Esophagus (tissue), 2 donors: ENCODE measurements around the gene HS3ST4. TPM values are rescaled to one million over a fixed set of nuclear protein-coding genes. Genes with fewer than 3 reads are reported as not detected.
"Not testable (repeated sequence)": the region's sequence is repeated elsewhere in the genome, so short reads cannot be mapped to it uniquely, and the experiment has no call there.

Experiments used
- H3K27ac ChIP-seq, 2 donors: one replicate each; pipeline ENCODE4 v1.5.1; 2013; ENCODE audit warnings: low read depth in 2 of 2, mild to moderate bottlenecking in 2 of 2, inconsistent platforms in 1 of 2, low read length in 1 of 2, moderate library complexity in 1 of 2
- H3K27me3 ChIP-seq, 2 donors: one replicate each; pipeline ENCODE4 v1.6.1; 2013; ENCODE audit warnings: low read length in 2 of 2, control low read depth in 1 of 2, mild to moderate bottlenecking in 1 of 2; ENCODE audit not compliant: insufficient read depth in 2 of 2, control insufficient read depth in 1 of 2
- H3K36me3 ChIP-seq, 2 donors: one replicate each; pipeline ENCODE4 v1.6.1; 2013; ENCODE audit warnings: low read length in 1 of 2; ENCODE audit not compliant: control insufficient read depth in 2 of 2, insufficient read depth in 2 of 2
- H3K4me1 ChIP-seq, 2 donors: one replicate each; pipeline ENCODE4 v1.6.1; 2013; ENCODE audit warnings: low read length in 1 of 2; ENCODE audit not compliant: control insufficient read depth in 2 of 2, insufficient read depth in 2 of 2
- H3K4me3 ChIP-seq, 2 donors: one replicate each; pipeline ENCODE4 v1.5.1; 2013; ENCODE audit warnings: low read length in 2 of 2, mild to moderate bottlenecking in 2 of 2, low read depth in 1 of 2, moderate library complexity in 1 of 2
- H3K9me3 ChIP-seq, 2 donors: one replicate each; pipeline ENCODE4 v1.6.1; 2013; ENCODE audit warnings: mild to moderate bottlenecking in 2 of 2, low read depth in 1 of 2, low read length in 1 of 2, moderate library complexity in 1 of 2; ENCODE audit not compliant: control insufficient read depth in 2 of 2, insufficient read depth in 1 of 2
- WGBS, 2 donors: extraction: QIAGEN DNeasy Blood & Tissue Kit; methylation state at CpG; one replicate each; pipeline ENCODE4 v1.1.7; 2013; 5-methylcytosine and 5-hydroxymethylcytosine counted together
- polyA plus RNA-seq, 2 donors: library from polyadenylated mRNA; stranded (reverse); fragments of 200-250 nt; gene quantifications; one replicate each; pipeline ENCODE4 v1.2.3, GENCODE V29; 2013
- donor health status: healthy with polysubstance abuse.
- donor health status: Bipolar disorder and iron deficiency.

Gene HS3ST4
- polyA plus RNA-seq, 2 donors = 0.08 to 0.16 TPM

DNA sequence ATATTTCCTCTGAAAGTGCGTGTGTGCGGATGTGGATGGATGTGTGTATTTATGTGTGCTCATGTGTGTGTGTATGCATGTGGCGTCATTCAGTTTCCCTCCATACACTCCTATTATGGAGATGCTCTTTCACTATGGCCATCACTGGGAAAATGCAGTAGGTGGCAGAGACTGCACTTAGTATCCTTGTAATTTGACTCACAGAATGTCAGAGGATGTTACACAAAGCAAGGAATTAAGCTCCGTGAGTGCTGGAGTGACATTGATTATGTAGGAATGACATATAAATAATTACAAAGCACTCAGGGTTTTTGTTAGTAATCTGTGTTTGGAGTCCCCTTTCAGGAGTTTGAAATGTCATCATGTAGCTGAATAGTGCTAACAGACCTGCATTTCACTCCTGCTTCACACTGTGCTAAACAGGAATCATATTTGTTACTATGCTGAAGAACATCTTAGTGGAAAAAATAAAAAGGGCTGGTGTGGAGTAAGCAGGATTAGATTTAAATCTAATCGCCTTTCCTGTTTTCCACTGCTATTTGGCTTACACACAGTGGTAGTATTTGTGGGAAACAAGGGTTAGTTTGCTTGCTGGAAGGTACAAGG is 59.6 kb downstream of the HS3ST4 start:
- Histone ChIP-seq H3K4me1 (no peaks in the 10 kb centered on the region), H3K4me3 (no peak overlapping the region), H3K36me3 (no peaks in the 10 kb centered on the region), H3K27me3 (no peaks in the 10 kb centered on the region), H3K9me3 (no peaks in the 10 kb centered on the region), H3K27ac (no peak overlapping the region)
- WGBS, 2 donors = 67 to 72% methylated on average over 5 of the region's 5 CpGs

- Histone ChIP-seq H3K9me3 (no peaks in the 10 kb centered on the region), H3K27me3 (no peaks in the 10 kb centered on the region), H3K4me3 (no peak overlapping the region), H3K4me1 (no peaks in the 10 kb centered on the region), H3K36me3 (no peaks in the 10 kb centered on the region), H3K27ac (no peak overlapping the region)
- WGBS, 2 donors = 90 to 93% methylated on average over 2 of the region's 2 CpGs
These were observed 72.7 kb downstream of the HS3ST4 start for GRCh38 chr16:25764466-25764865.

- H3K4me1 ChIP-seq = no peaks in the 10 kb centered on the region
- H3K4me3 ChIP-seq = no peak overlapping the region
- no peak overlapping the region for H3K27ac ChIP-seq
- H3K9me3 ChIP-seq = no peaks in the 10 kb centered on the region
- H3K36me3 ChIP-seq = no peaks in the 10 kb centered on the region
- H3K27me3 ChIP-seq = no peaks in the 10 kb centered on the region
- 77 to 89% methylated on average over 1 of the region's 1 CpG for WGBS, 2 donors
These were observed 79.5 kb downstream of the HS3ST4 start for GRCh38 chr16:25771216-25771615.

GRCh38 chr16:25771812-25772568 is 80.2 kb downstream of the HS3ST4 start:
- Histone ChIP-seq H3K9me3 (no peaks in the 10 kb centered on the region), H3K36me3 (no peaks in the 10 kb centered on the region), H3K27me3 (no peaks in the 10 kb centered on the region), H3K4me1 (no peaks in the 10 kb centered on the region), H3K4me3 (no peak overlapping the region), H3K27ac (no peak overlapping the region)
- 62 to 67% methylated on average over 5 of the region's 5 CpGs for whole genome bisulfite sequencing, 2 donors

DNA sequence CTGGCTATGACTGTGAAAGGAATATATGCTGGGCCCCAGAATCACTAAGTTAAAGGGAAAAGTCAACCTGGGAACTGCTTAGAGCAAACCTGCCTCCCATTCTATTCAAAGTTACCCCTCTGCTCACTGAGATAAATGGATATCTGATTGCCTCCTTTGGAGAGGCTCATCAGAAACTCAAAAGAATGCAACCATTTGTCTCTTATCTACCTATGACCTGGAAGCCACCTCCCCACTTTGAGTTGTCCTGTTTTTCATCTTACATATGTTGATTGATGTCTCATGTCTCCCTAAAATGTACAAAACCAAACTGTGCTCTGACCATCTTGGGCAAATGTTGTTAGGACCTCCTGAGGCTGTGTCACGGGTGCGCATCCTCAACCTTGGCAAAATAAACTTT is 84.5 kb downstream of the HS3ST4 start:
- not testable (repeated sequence) for H3K9me3 ChIP-seq, H3K36me3 ChIP-seq, H3K27me3 ChIP-seq, H3K27ac ChIP-seq, H3K4me1 ChIP-seq, H3K4me3 ChIP-seq
- WGBS, 2 donors = 90 to 92% methylated on average over 2 of the region's 2 CpGs

DNA sequence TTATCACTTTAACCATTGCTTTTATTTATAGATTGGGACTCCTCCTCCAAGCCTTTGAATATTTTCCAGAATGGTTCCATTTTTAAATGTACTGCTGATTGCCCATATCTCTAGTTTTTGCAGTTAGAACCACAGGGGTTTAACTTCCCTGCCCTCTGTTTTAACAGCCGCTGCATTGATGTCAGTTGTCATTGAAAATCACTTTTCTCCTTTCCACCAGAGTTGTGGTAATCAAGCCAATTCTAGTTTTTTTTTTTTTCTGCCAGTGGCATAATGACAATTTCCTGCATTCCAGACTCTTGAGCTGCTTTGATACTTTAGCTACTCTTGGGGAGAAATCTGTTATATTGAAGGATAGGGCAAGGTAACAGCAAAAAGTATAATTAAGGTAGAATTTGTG is 91.5 kb downstream of the HS3ST4 start:
- H3K4me3 ChIP-seq = no peak overlapping the region
- 75 to 77% methylated on average over 1 of the region's 1 CpG for WGBS, 2 donors
- peaks cover 0 to 3% of the 10 kb centered on the region in 2 donors for H3K27me3 ChIP-seq
- H3K27ac ChIP-seq = no peak overlapping the region
- H3K9me3 ChIP-seq = no peaks in the 10 kb centered on the region
- H3K36me3 ChIP-seq = no peaks in the 10 kb centered on the region
- no peaks in the 10 kb centered on the region for H3K4me1 ChIP-seq

DNA sequence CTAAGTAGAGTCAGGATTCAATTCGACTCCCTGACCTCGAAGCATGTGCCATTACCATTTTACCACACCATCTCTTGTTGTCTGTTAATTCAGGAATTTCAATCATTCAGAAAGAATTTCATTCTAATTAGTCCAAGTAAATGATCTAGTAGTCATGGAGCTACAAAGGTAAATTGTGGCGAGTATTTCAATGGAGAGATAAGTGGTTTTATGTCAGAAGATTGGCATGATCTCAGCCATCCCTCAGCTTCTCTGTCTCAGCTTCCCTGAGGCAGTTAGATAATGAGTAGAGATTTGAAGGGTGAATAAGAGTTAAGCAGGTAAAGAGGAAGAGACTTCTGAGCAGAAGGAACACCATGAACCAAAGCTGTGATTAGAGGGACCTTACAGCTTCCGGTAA is 93.6 kb downstream of the HS3ST4 start:
- Histone ChIP-seq H3K36me3 (no peaks in the 10 kb centered on the region), H3K27ac (no peak overlapping the region), H3K9me3 (no peaks in the 10 kb centered on the region), H3K4me1 (no peaks in the 10 kb centered on the region), H3K27me3 (peaks cover 0 to 3% of the 10 kb centered on the region in 2 donors), H3K4me3 (no peak overlapping the region)
- 70 to 72% methylated on average over 4 of the region's 4 CpGs for WGBS, 2 donors

GRCh38 chr16:25786748-25787147 is 95.0 kb downstream of the HS3ST4 start:
- H3K9me3 ChIP-seq = no peaks in the 10 kb centered on the region
- H3K36me3 ChIP-seq = no peaks in the 10 kb centered on the region
- no peaks in the 10 kb centered on the region for H3K4me1 ChIP-seq
- 76 to 78% methylated on average over 4 of the region's 4 CpGs for WGBS, 2 donors
- no peak overlapping the region for H3K27ac ChIP-seq
- H3K4me3 ChIP-seq = no peak overlapping the region
- H3K27me3 ChIP-seq = peaks cover 0 to 3% of the 10 kb centered on the region in 2 donors

DNA sequence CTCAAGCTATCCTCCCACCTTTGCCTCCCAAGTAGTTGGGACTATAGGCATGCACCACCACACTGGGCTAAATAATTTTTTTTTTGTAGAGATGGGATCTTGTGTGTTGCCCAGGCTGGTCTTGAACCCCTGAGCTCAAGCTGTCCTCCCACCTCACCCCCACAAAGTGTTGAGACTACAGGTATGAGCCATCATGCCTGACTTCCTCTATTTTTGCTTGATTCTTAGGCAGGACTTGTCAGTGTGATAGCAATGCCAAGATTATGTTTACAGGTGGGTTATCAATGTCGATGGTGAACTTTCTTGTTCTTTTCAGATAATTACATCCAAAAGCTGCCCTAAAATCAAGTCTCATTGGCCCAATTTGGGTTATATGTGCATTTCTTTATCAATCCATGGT is 96.9 kb downstream of the HS3ST4 start:
- Histone ChIP-seq H3K9me3 (no peaks in the 10 kb centered on the region), H3K27ac (no peak overlapping the region), H3K4me3 (no peak overlapping the region), H3K4me1 (no peaks in the 10 kb centered on the region), H3K36me3 (no peaks in the 10 kb centered on the region), H3K27me3 (peaks cover 0 to 3% of the 10 kb centered on the region in 2 donors)
- WGBS, 2 donors = 70 to 73% methylated on average over 1 of the region's 1 CpG

DNA sequence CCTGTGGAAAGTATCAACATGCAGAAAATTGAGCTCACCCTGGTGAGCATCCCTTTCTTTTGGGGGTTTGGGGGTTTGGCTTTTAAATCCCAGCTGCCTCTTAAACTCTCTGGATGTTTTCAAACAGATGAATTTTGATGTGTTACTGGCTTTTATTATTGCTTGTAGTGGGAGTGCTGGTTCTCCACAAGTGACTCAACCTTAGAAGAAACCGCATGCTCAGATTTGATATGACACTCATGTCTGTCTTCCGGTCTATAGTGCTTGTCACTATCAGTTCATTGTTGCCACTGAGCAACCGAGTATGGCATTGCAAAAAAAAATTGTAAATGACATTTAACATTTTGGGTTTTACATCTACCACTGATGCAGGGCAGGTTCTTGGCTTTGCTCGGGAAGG is 104.5 kb downstream of the HS3ST4 start:
- Histone ChIP-seq H3K9me3 (no peaks in the 10 kb centered on the region), H3K36me3 (no peaks in the 10 kb centered on the region), H3K27me3 (no peaks in the 10 kb centered on the region), H3K4me1 (no peaks in the 10 kb centered on the region), H3K4me3 (no peak overlapping the region), H3K27ac (no peak overlapping the region)
- 79 to 84% methylated on average over 4 of the region's 4 CpGs for WGBS, 2 donors
